ENCODE data around the gene GREB1L. TPM values are rescaled to one million over a fixed set of nuclear protein-coding genes. Genes with fewer than 3 reads are reported as not detected.
A peak's percentile ranks its signal among the peaks of the same experiment; 100 is the strongest.

Gene GREB1L
- total and polyA plus RNA-seq, 2 experiments from 2014 or later = 14.0 to 16.8 TPM

DNA sequence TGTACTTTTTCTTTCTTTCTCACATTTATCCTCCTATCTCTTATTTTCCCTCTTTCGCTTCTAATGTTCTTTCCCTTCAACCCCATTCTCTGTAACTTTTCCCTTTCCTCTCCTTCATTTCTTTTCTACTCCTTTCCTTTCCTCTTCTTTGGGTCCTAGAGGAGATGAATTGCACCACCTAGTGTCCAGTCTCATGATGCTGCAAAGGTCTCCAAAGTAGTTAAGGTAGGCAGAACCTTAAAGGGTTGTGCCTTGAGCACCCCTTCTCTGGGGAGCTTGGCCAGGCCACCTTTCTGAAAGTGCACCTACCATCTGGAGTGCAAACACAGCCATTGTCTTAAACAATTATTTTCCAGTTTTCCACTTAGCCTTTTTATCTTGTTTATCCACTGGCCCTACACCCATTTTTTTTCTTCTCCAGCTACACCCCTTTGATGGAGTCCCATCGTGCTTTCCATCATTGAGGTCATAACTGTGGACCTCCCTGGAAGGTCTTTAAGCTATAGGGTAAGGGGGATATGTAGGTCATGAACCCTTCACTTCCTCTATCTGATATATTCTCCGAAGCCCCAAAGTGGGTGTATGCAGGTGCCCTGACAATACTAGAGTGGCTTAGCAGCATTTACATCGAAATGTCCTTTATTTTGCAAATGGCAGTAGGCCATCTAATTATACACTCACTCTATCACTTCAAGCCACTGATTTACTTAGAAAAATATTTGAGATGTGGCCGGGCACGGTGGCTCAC is 202.6 kb downstream of the GREB1L start:
- H4K20me1 ChIP-seq (ENCODE audit: insufficient read depth, poor library complexity, severe bottlenecking) = no peaks in the 10 kb centered on the region

DNA sequence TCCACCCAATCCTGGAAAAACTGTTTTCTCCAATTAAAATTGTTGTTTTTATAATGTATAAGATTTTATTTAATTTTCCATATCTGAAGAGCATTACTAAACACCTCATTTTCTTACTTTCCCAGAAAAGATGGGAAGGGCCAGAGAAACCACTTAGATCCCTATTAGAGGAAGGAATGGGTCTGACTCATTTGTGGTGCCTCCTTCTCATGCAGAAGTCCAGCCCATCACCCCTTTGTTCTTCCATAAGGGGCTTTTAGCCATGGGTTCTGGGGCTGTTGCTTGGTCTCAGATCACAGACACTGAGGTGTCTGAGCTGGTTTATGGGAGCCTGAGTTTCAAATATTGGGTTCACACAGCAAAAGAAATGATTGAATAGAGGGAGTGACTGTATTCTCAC is 206.3 kb downstream of the GREB1L start:
- Histone ChIP-seq H4K20me1 (ENCODE audit: insufficient read depth, poor library complexity, severe bottlenecking) (no peaks in the 10 kb centered on the region), H3K36me3 (replicated peaks; ENCODE audit: insufficient read depth, low read depth) (no peaks in the 10 kb centered on the region), H3K9me3 (ENCODE audit: low read depth) (no peaks in the 10 kb centered on the region), H2AFZ (no peak overlapping the region), H3K79me2 (no peaks in the 10 kb centered on the region), H3K9me2 (replicated peaks; ENCODE audit: insufficient read depth) (no peaks in the 10 kb centered on the region), H3K27me3 (no peaks in the 10 kb centered on the region), H3K4me1 (ENCODE audit: insufficient read depth) (peaks cover 6% of the 10 kb centered on the region), H3K27ac (no peak overlapping the region), H3K4me3 (no peak overlapping the region), H3K4me2 (no peak overlapping the region)
- no peak for TF ChIP-seq EZH2phosphoT487 (IDR thresholded peaks at IDR 0.05; ENCODE audit: low read depth, severe bottlenecking, unreplicated experiment)
- TF ChIP-seq EZH2 (IDR thresholded peaks at IDR 0.05; ENCODE audit: borderline replicate concordance) = no peak
- TF ChIP-seq, protein P1, sequence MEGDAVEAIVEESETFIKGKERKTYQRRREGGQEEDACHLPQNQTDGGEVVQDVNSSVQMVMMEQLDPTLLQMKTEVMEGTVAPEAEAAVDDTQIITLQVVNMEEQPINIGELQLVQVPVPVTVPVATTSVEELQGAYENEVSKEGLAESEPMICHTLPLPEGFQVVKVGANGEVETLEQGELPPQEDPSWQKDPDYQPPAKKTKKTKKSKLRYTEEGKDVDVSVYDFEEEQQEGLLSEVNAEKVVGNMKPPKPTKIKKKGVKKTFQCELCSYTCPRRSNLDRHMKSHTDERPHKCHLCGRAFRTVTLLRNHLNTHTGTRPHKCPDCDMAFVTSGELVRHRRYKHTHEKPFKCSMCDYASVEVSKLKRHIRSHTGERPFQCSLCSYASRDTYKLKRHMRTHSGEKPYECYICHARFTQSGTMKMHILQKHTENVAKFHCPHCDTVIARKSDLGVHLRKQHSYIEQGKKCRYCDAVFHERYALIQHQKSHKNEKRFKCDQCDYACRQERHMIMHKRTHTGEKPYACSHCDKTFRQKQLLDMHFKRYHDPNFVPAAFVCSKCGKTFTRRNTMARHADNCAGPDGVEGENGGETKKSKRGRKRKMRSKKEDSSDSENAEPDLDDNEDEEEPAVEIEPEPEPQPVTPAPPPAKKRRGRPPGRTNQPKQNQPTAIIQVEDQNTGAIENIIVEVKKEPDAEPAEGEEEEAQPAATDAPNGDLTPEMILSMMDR (IDR thresholded peaks at IDR 0.05; ENCODE audit: poor library complexity) = no peak
- DNase-seq (ENCODE audit: low spot score) = no peak

More for the DNA sequence above, 202.6 kb downstream of the GREB1L start:
- Histone ChIP-seq H3K27ac (no peak overlapping the region), H3K4me3 (no peak overlapping the region), H3K9me3 (ENCODE audit: low read depth) (no peaks in the 10 kb centered on the region), H3K27me3 (no peaks in the 10 kb centered on the region), H3K79me2 (no peaks in the 10 kb centered on the region), H3K4me2 (no peak overlapping the region), H3K36me3 (replicated peaks; ENCODE audit: insufficient read depth, low read depth) (no peaks in the 10 kb centered on the region), H3K4me1 (ENCODE audit: insufficient read depth) (peaks cover 4% of the 10 kb centered on the region), H3K9me2 (replicated peaks; ENCODE audit: insufficient read depth) (no peaks in the 10 kb centered on the region), H2AFZ (no peak overlapping the region)
- 87% methylated on average over 6 of the region's 6 CpGs for WGBS (ENCODE audit: low lambda C conversion rate, missing lambda C conversion rate)
- TF ChIP-seq EZH2phosphoT487 (IDR thresholded peaks at IDR 0.05; ENCODE audit: low read depth, severe bottlenecking, unreplicated experiment) = no peak
- TF ChIP-seq, protein P1 (IDR thresholded peaks at IDR 0.05; ENCODE audit: poor library complexity) = peak; percentile 90
- peak; percentile 73 for DNase-seq (ENCODE audit: low spot score)

DNA sequence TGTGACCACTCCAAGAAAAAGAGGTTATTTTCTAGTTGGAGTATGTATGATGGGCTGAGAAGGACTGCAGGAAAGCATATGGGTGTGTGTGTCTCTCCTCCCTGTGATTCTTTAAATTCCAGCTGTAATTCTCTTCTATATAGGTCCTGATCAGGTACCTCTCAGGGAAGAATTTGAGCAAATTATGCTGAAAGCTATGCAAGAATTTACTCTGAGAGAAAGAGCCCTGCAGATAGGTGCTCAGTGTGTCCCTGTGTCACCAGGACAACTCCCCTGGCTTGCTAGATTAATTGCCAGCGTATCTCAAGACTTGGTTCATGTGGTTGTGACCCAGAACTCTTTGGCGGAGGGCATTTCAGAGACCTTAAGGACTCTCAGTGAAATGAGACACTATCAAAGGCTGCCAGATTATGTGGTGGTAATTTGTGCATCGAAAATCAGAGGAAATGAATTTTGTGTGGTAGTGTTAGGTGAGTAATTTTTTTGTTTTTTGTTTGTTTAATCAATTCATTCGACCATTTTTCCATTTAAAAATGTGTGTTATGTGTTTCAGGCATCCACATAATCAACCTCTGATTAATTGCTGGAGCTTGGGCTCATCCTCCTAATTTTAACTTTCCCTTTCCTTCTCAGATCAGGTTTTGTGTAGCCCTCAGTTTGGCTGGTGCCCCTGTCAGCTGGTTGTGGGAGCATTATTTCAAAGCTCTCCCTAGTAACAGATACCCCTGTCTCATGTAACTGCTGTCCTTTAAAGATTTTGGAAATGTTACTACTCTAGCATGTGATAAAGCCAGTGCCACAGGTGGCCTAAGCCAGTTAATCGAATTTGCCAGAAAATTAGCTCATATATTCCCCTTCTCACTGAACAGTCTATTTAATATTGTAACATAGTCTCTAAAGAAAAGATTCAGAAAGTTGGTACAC is 207.6 kb downstream of the GREB1L start:
- no peak for DNase-seq (ENCODE audit: low spot score)
- Histone ChIP-seq H3K9me2 (replicated peaks; ENCODE audit: insufficient read depth) (no peaks in the 10 kb centered on the region), H3K4me2 (no peak overlapping the region), H3K36me3 (replicated peaks; ENCODE audit: insufficient read depth, low read depth) (no peaks in the 10 kb centered on the region), H3K27ac (no peak overlapping the region), H3K4me1 (ENCODE audit: insufficient read depth) (peaks cover 6% of the 10 kb centered on the region), H3K4me3 (no peak overlapping the region), H2AFZ (no peak overlapping the region), H3K79me2 (no peaks in the 10 kb centered on the region), H4K20me1 (ENCODE audit: insufficient read depth, poor library complexity, severe bottlenecking) (no peaks in the 10 kb centered on the region), H3K27me3 (no peaks in the 10 kb centered on the region), H3K9me3 (ENCODE audit: low read depth) (no peaks in the 10 kb centered on the region)
- TF ChIP-seq EZH2 (IDR thresholded peaks at IDR 0.05; ENCODE audit: borderline replicate concordance) = no peak
- no peak for TF ChIP-seq EZH2phosphoT487 (IDR thresholded peaks at IDR 0.05; ENCODE audit: low read depth, severe bottlenecking, unreplicated experiment)
- TF ChIP-seq, protein P1 (IDR thresholded peaks at IDR 0.05; ENCODE audit: poor library complexity) = no peak
- WGBS (ENCODE audit: low lambda C conversion rate, missing lambda C conversion rate) = 85% methylated on average over 5 of the region's 5 CpGs
